HG02981 (cell line): ENCODE measurements around the gene MAP2K5.
"Not testable (repeated sequence)": the region's sequence is repeated elsewhere in the genome, so short reads cannot be mapped to it uniquely, and the experiment has no call there.

ENCODE experiments used
- ATAC-seq: cut with Tn5 transposase; IDR thresholded peaks from one replicate; pipeline ENCODE4 v1.9.1; 2021; ENCODE audit warnings: mild to moderate bottlenecking, moderate library complexity; ENCODE audit not compliant: unreplicated experiment

MAP2K5 gene

GRCh38 chr15:67590191-67590590, 47.7 kb downstream of the MAP2K5 start:
- no peak for ATAC-seq

GRCh38 chr15:67592245-67592644, 49.7 kb downstream of the MAP2K5 start:
- ATAC-seq: no peak

GRCh38 chr15:67593562-67593961, 51.1 kb downstream of the MAP2K5 start:
- no peak for ATAC-seq

GRCh38 chr15:67594770-67595169, 52.3 kb downstream of the MAP2K5 start:
- no peak for ATAC-seq

GRCh38 chr15:67595572-67595971, 53.1 kb downstream of the MAP2K5 start:
- no peak for ATAC-seq

GRCh38 chr15:67601073-67601472, 58.6 kb downstream of the MAP2K5 start:
- ATAC-seq: no peak

- ATAC-seq: no peak
Measured at GRCh38 chr15:67603063-67603462, 60.6 kb downstream of the MAP2K5 start.

- ATAC-seq: no peak
Measured at GRCh38 chr15:67605871-67606270, 63.4 kb downstream of the MAP2K5 start.

- no peak for ATAC-seq
Measured at GRCh38 chr15:67606742-67607141, 64.2 kb downstream of the MAP2K5 start.

- no peak for ATAC-seq
Measured at GRCh38 chr15:67607329-67607728, 64.8 kb downstream of the MAP2K5 start.

GRCh38 chr15:67607959-67608637, 65.6 kb downstream of the MAP2K5 start:
- ATAC-seq: no peak

GRCh38 chr15:67608638-67608959, 66.1 kb downstream of the MAP2K5 start:
- ATAC-seq: no peak

GRCh38 chr15:67611370-67612369, 69.2 kb downstream of the MAP2K5 start:
- ATAC-seq: no peak

- no peak for ATAC-seq
Measured at GRCh38 chr15:67613211-67613610, 70.7 kb downstream of the MAP2K5 start.

GRCh38 chr15:67613708-67614107, 71.2 kb downstream of the MAP2K5 start:
- ATAC-seq: no peak

- ATAC-seq: not testable (repeated sequence)
Measured at GRCh38 chr15:67615131-67615534, 72.6 kb downstream of the MAP2K5 start.

- ATAC-seq: no peak
Measured at GRCh38 chr15:67618297-67618696, 75.8 kb downstream of the MAP2K5 start.

GRCh38 chr15:67622110-67622509, 79.6 kb downstream of the MAP2K5 start:
- no peak for ATAC-seq

- ATAC-seq: no peak
Measured at GRCh38 chr15:67632261-67632660, 89.8 kb downstream of the MAP2K5 start.

- not testable (repeated sequence) for ATAC-seq
Measured at GRCh38 chr15:67635950-67636349, 93.4 kb downstream of the MAP2K5 start.

- ATAC-seq: no peak
Measured at GRCh38 chr15:67639591-67639990, 97.1 kb downstream of the MAP2K5 start.

- no peak for ATAC-seq
Measured at GRCh38 chr15:67641453-67641852, 99.0 kb downstream of the MAP2K5 start.
